DND-41 (cell line): Measurements from ENCODE around the gene TOGARAM1.

Source experiments
- ATAC-seq: fragments of 200-7000 bp; cut with Tn5 transposase; 3 replicates; pipeline ENCODE4 v1.9.1; 2021; ENCODE audit warnings: low read depth; ENCODE audit not compliant: insufficient read depth
- DNase-seq: peaks from one replicate; pipeline ENCODE4 v3.0.0-alpha.2; 2020
- H2AFZ ChIP-seq: 2 replicates; pipeline ENCODE4 v1.6.0; 2012; ENCODE audit warnings: low read depth, low read length
- H3K27ac ChIP-seq: 2 replicates; pipeline ENCODE4 v1.5.1; 2012; ENCODE audit warnings: low read length, inconsistent platforms
- H3K27me3 ChIP-seq: fragments of 200-600 bp; sonication (generic); 2 replicates; pipeline ENCODE4 v1.6.0; 2012; ENCODE audit warnings: low read length, mild to moderate bottlenecking, inconsistent platforms; ENCODE audit not compliant: insufficient read depth, poor library complexity
- H3K36me3 ChIP-seq: 2 replicates; pipeline ENCODE4 v1.5.1; 2012; ENCODE audit warnings: low read length, inconsistent platforms; ENCODE audit not compliant: insufficient read depth
- H3K4me1 ChIP-seq: 2 replicates; pipeline ENCODE4 v1.5.1; 2012; ENCODE audit warnings: mild to moderate bottlenecking, low read length; ENCODE audit not compliant: insufficient read depth
- H3K4me2 ChIP-seq: 2 replicates; pipeline ENCODE4 v1.6.0; 2012; ENCODE audit warnings: mild to moderate bottlenecking, moderate library complexity, low read length, inconsistent platforms; ENCODE audit not compliant: insufficient read depth
- H3K4me3 ChIP-seq, 2 experiments: fragments of 200-600 bp in 1 of 2; shearing (Covaris generic) in 1 of 2; 2 replicates each; pipeline ENCODE4 v1.5.1; 2012 to 2016; ENCODE audit warnings: inconsistent platforms in 2 of 2, low read length in 2 of 2, mild to moderate bottlenecking in 2 of 2, low read depth in 1 of 2, moderate library complexity in 1 of 2
- H3K79me2 ChIP-seq: 2 replicates; pipeline ENCODE4 v1.6.0; 2012; ENCODE audit warnings: low read length, inconsistent platforms; ENCODE audit not compliant: insufficient read depth
- H3K9ac ChIP-seq: 2 replicates; pipeline ENCODE4 v1.6.0; 2012; ENCODE audit warnings: low read depth, mild to moderate bottlenecking, inconsistent platforms, low read length, moderate library complexity
- H3K9me3 ChIP-seq: 2 replicates; pipeline ENCODE4 v1.5.1; 2012; ENCODE audit warnings: low read length, moderate library complexity, mild to moderate bottlenecking, inconsistent platforms; ENCODE audit not compliant: insufficient read depth, severe bottlenecking
- H4K20me1 ChIP-seq: 2 replicates; pipeline ENCODE4 v1.6.0; 2012; ENCODE audit warnings: low read length; ENCODE audit not compliant: insufficient read depth
- EZH2 ChIP-seq: IDR thresholded peaks from 3 replicates; pipeline ENCODE4 v1.6.1; 2012; ENCODE audit warnings: borderline replicate concordance, low read depth, mild to moderate bottlenecking, moderate library complexity, low read length, inconsistent platforms; ENCODE audit not compliant: severe bottlenecking
- TF ChIP-seq, protein P1 (sequence below): IDR thresholded peaks from 2 replicates; pipeline ENCODE4 v1.5.1; 2012; ENCODE audit warnings: borderline replicate concordance, low read length, moderate library complexity, mild to moderate bottlenecking; ENCODE audit not compliant: poor library complexity, severe bottlenecking; ENCODE audit errors: extremely low read depth

Gene TOGARAM1

DNA sequence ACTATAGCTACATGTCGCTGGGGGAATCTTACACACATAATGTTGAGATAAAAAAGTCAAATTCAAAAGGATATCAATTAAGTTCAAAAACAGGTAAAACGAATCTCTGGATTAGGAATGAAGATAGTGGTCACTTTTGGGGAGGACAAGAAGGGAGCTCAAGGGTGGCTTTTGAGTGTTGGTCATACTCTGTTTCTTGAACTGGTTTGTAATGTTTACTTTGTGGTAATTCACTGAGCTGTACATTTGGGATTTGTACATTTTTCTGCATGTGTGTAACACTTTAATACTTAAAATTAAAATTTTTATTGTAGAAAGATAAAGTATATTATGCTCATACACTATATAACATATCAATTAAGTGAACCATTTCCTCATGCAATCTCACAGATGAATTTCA lies 26.8 kb upstream of the TOGARAM1 start:
- no peak for ATAC-seq
- Histone ChIP-seq H3K4me1 (no peaks in the 10 kb centered on the region), H3K4me3 (no peak overlapping the region), H2AFZ (no peak overlapping the region), H3K9me3 (no peaks in the 10 kb centered on the region), H3K27ac (no peak overlapping the region), H3K27me3 (no peaks in the 10 kb centered on the region), H4K20me1 (no peaks in the 10 kb centered on the region), H3K36me3 (peaks cover 46% of the 10 kb centered on the region), H3K4me2 (no peak overlapping the region), H3K9ac (no peak overlapping the region), H3K79me2 (peaks cover 22% of the 10 kb centered on the region)
- no peak for TF ChIP-seq EZH2
- TF ChIP-seq, protein P1, sequence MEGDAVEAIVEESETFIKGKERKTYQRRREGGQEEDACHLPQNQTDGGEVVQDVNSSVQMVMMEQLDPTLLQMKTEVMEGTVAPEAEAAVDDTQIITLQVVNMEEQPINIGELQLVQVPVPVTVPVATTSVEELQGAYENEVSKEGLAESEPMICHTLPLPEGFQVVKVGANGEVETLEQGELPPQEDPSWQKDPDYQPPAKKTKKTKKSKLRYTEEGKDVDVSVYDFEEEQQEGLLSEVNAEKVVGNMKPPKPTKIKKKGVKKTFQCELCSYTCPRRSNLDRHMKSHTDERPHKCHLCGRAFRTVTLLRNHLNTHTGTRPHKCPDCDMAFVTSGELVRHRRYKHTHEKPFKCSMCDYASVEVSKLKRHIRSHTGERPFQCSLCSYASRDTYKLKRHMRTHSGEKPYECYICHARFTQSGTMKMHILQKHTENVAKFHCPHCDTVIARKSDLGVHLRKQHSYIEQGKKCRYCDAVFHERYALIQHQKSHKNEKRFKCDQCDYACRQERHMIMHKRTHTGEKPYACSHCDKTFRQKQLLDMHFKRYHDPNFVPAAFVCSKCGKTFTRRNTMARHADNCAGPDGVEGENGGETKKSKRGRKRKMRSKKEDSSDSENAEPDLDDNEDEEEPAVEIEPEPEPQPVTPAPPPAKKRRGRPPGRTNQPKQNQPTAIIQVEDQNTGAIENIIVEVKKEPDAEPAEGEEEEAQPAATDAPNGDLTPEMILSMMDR = no peak
- DNase-seq = no peak

DNA sequence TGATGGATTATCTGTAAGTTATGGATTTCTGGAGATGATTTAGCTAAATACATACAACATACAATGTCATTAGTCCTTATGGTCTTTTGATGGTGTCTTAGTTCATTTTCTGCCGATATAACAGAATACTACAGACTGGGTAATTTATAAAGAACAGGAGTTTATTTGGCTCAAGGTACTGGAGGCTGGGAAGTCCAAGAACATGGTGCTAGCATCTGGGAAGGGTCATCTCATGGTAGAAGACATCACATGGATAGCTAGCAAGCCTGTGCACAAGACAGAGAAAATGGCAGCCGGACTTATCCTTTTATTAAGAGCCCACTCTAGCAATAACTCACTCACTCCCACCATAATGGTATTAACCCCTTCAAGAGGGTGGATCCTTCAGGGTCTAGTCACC lies 24.4 kb upstream of the TOGARAM1 start:
- Histone ChIP-seq H3K27me3 (no peaks in the 10 kb centered on the region), H3K27ac (no peak overlapping the region), H3K9me3 (no peaks in the 10 kb centered on the region), H3K4me3 (no peak overlapping the region), H3K4me2 (no peak overlapping the region), H3K9ac (no peak overlapping the region), H4K20me1 (no peaks in the 10 kb centered on the region), H2AFZ (no peak overlapping the region), H3K4me1 (no peaks in the 10 kb centered on the region), H3K79me2 (peaks cover 22% of the 10 kb centered on the region), H3K36me3 (peaks cover 60% of the 10 kb centered on the region)
- DNase-seq (no peak), ATAC-seq (no peak)
- no peak for TF ChIP-seq EZH2
- TF ChIP-seq, protein P1 = no peak

GRCh38 chr14:44940211-44940610 lies 21.8 kb upstream of the TOGARAM1 start:
- H3K4me2 ChIP-seq = no peak overlapping the region
- peaks cover 65% of the 10 kb centered on the region for H3K36me3 ChIP-seq
- peaks cover 12% of the 10 kb centered on the region for H3K79me2 ChIP-seq

More at GRCh38 chr14:44940211-44940610, 21.8 kb upstream of the TOGARAM1 start:
- Histone ChIP-seq H2AFZ (no peak overlapping the region), H3K27ac (no peak overlapping the region), H3K4me1 (no peaks in the 10 kb centered on the region), H4K20me1 (no peaks in the 10 kb centered on the region), H3K4me3 (no peak overlapping the region), H3K27me3 (no peaks in the 10 kb centered on the region), H3K9ac (no peak overlapping the region), H3K9me3 (no peaks in the 10 kb centered on the region)
- DNase-seq (no peak), ATAC-seq (no peak)
- TF ChIP-seq, protein P1 = no peak
- TF ChIP-seq EZH2 = no peak
